Right lobe of liver (tissue), 6 donors: ENCODE measurements around the gene EXOSC7. TPM values are rescaled to one million over a fixed set of nuclear protein-coding genes. Genes with fewer than 3 reads are reported as not detected.

Source experiments
- ATAC-seq, 4 donors: fragments of 200-7000 bp; cut with Tn5 transposase; one replicate each; pipeline ENCODE4 v1.9.1; 2020; ENCODE audit warnings: mild to moderate bottlenecking in 4 of 4, moderate library complexity in 4 of 4
- DNase-seq, 3 donors: peaks; one replicate each; pipeline ENCODE4 v3.0.0-alpha.2; 2020
- H3K27ac ChIP-seq, 3 donors: fragments of 200-600 bp; one replicate each; pipeline ENCODE4 v1.8.0; 2022
- H3K27me3 ChIP-seq, 2 donors: fragments of 200-600 bp; one replicate each; pipeline ENCODE4 v1.8.0; 2022
- H3K36me3 ChIP-seq, 4 donors: fragments of 200-600 bp; sonication (generic) in 1 of 4; one replicate each; pipeline versions ENCODE4 v1.5.1 to v1.8.0; 2017 to 2022; ENCODE audit warnings: control low read depth in 1 of 4
- H3K4me1 ChIP-seq, 4 donors: fragments of 200-600 bp; sonication (generic) in 1 of 4; one replicate each; pipeline versions ENCODE4 v1.5.1 to v1.8.0; 2017 to 2022; ENCODE audit warnings: control low read depth in 1 of 4
- H3K4me3 ChIP-seq, 3 donors: fragments of 200-600 bp; one replicate each; pipeline ENCODE4 v1.8.0; 2022
- H3K9me3 ChIP-seq, 4 donors: fragments of 200-600 bp; sonication (generic) in 1 of 4; one replicate each; pipeline versions ENCODE4 v1.5.1 to v1.8.0; 2017 to 2022; ENCODE audit warnings: control low read depth in 1 of 4
- POLR2A ChIP-seq: fragments of 450-650 bp; IDR thresholded peaks from one replicate; pipeline ENCODE4 v1.6.1; 2017; ENCODE audit warnings: antibody characterized with exemption, mild to moderate bottlenecking
- WGBS: methylation state at CpG from one replicate; pipeline ENCODE4 v1.1.6; 2018; ENCODE audit warnings: low coverage, low lambda C conversion rate; ENCODE audit not compliant: insufficient coverage; ENCODE audit errors: missing lambda C conversion rate; 5-methylcytosine and 5-hydroxymethylcytosine counted together
- intact Hi-C, 2 donors: fragments of 100-400 bp; cut with DNase I; formaldehyde crosslinking; loops; one replicate each; pipeline versions ENCODE4 v1.11.2 to v1.14.1; 2022
- total RNA-seq, 6 experiments: library from RNA; depleted of rRNA in 2 of 6; stranded (reverse); fragments of >200 nt in 2 of 6; fragmentation: NEBNext Ultra II Directional in 3 of 6; extraction: Animal tissue kit (Norgen Biotek cat#: 25700) in 3 of 6; gene quantifications; one replicate each; pipeline versions ENCODE4 v1.1.0 to v1.2.4, GENCODE V29; 2016 to 2023
- TF ChIP-seq, protein P1 (sequence below), 4 donors: fragments of 200-600 bp in 3 of 4; fragments of 450-650 bp in 1 of 4; IDR thresholded peaks; one replicate each; pipeline versions ENCODE4 v1.5.1 to v1.8.0; 2016 to 2022; ENCODE audit warnings: antibody characterized with exemption in 4 of 4, mild to moderate bottlenecking in 2 of 4
- donor health status: DM: no; HTN: yes; CAD: no.
- donor health status: DM: no; HTN: no; CAD: no.
- donor health status: DM: no; HTN: no; CAD: no.
- donor health status: DM: no; HTN: yes; CAD: no.
- donor health status: DM: no; HTN: yes; CAD: no.

EXOSC7 gene
- total RNA-seq, 6 experiments from 2014 or later = 15.1 to 25.7 (median 15.9) TPM

DNA sequence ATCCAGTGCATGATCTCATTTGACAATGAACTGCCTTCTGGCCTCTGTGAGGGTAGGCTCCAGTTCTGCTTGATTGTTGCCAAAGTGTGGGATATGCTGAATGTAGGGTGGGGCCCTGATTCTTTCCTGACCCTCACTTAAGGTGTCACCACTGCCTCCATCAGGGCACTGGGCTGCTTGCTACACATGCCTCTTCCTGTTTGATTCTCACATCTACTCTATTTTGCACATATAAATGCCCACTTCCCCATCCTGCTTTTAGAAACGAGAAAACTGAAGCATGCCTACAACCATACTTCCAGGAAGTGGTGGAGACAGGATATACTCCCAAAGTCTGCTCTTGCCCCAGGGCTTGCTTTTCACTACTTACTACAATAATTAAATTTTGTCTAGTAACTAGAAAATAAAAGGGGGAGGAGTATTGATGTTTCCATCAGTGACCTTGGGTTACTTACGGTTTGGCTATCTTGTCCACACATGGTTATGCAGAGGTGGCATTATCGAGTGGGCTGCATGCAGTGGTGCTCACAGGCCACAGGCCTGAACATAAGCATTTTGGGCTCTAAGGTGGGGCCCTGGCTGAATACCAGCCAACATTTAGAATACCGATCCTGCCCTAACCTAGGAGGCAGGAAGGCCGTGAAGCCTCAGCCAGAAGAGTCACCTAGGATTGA is 6.8 kb upstream of the EXOSC7 start:
- H3K36me3 ChIP-seq = no peaks in the 10 kb centered on the region
- intact Hi-C loops = no loop called here
- H3K27me3 ChIP-seq = no peaks in the 10 kb centered on the region
- no peak overlapping the region for H3K27ac ChIP-seq
- 58% methylated on average over 3 of the region's 5 CpGs for WGBS
- ATAC-seq (peak in 3 of 4 donors; percentile 30 to 43 (median 32)), DNase-seq (no peak)
- peaks cover 0 to 5% (median 0%) of the 10 kb centered on the region in 4 donors for H3K4me1 ChIP-seq
- no peak overlapping the region for H3K4me3 ChIP-seq
- TF ChIP-seq, protein P1, sequence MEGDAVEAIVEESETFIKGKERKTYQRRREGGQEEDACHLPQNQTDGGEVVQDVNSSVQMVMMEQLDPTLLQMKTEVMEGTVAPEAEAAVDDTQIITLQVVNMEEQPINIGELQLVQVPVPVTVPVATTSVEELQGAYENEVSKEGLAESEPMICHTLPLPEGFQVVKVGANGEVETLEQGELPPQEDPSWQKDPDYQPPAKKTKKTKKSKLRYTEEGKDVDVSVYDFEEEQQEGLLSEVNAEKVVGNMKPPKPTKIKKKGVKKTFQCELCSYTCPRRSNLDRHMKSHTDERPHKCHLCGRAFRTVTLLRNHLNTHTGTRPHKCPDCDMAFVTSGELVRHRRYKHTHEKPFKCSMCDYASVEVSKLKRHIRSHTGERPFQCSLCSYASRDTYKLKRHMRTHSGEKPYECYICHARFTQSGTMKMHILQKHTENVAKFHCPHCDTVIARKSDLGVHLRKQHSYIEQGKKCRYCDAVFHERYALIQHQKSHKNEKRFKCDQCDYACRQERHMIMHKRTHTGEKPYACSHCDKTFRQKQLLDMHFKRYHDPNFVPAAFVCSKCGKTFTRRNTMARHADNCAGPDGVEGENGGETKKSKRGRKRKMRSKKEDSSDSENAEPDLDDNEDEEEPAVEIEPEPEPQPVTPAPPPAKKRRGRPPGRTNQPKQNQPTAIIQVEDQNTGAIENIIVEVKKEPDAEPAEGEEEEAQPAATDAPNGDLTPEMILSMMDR (IDR thresholded peaks at IDR 0.05) = no peak
- TF ChIP-seq POLR2A = no peak
- no peaks in the 10 kb centered on the region for H3K9me3 ChIP-seq

DNA sequence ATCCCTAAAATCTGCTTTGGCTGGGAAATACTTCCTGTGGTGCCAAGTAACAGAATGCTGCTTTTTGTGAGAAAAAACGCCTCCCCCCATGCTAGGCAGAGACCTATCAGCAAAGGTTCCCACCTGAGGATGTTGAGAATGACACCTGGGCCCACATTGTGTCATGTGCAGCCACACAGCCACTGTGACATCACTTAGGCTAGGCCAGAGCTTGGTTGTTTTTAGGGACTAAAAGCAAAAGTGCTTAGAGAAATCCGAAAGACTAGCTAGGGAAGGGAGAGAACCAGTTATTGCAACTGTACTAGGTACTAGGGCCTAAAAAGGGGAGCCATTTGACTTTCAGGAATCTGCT is 6.2 kb upstream of the EXOSC7 start:
- DNase-seq (no peak), ATAC-seq (no peak)
- H3K27me3 ChIP-seq = no peaks in the 10 kb centered on the region
- 55% methylated on average over 2 of the region's 2 CpGs for WGBS
- TF ChIP-seq, protein P1 (IDR thresholded peaks at IDR 0.05) = no peak
- no peak for TF ChIP-seq POLR2A
- H3K9me3 ChIP-seq = no peaks in the 10 kb centered on the region
- intact Hi-C loops = no loop called here
- H3K27ac ChIP-seq = no peak overlapping the region
- peaks cover 0 to 10% (median 0%) of the 10 kb centered on the region in 4 donors for H3K4me1 ChIP-seq
- H3K4me3 ChIP-seq = no peak overlapping the region
- no peaks in the 10 kb centered on the region for H3K36me3 ChIP-seq

DNA sequence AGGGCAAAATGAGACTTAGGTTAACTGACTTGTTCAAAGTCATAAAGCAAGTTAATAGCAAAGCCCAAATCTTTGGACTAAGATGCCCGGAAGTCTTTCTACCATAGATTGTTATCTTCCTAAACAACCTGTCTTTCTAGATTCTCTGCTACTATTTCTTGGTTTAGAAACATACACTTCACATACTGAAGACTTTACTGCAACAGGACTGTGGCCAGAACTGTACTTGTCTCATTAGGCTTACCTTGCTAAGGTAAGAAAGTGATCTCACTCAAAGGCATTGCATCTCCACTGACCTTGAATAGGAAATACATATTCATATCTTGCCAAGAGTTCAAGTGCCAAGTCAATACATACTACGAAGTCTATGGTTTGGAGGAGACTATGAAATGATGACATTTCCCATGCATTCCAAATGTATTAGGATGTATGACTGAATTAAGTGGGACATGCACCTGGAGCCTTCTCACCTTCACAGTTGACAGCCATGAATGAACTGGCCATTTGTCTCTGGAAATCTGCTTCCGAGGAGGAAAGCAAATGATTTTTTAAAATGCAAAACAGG is 5.0 kb upstream of the EXOSC7 start:
- Histone ChIP-seq H3K27ac (no peak overlapping the region), H3K27me3 (no peaks in the 10 kb centered on the region), H3K9me3 (no peaks in the 10 kb centered on the region), H3K36me3 (no peaks in the 10 kb centered on the region), H3K4me1 (peaks cover 0 to 12% (median 0%) of the 10 kb centered on the region in 4 donors), H3K4me3 (no peak overlapping the region)
- DNase-seq = no peak
- ATAC-seq = no peak
- no peak for TF ChIP-seq POLR2A
- TF ChIP-seq, protein P1 (IDR thresholded peaks at IDR 0.05) = no peak
- 57% methylated on average over 2 of the region's 3 CpGs for WGBS
- intact Hi-C loops = no loop called here

DNA sequence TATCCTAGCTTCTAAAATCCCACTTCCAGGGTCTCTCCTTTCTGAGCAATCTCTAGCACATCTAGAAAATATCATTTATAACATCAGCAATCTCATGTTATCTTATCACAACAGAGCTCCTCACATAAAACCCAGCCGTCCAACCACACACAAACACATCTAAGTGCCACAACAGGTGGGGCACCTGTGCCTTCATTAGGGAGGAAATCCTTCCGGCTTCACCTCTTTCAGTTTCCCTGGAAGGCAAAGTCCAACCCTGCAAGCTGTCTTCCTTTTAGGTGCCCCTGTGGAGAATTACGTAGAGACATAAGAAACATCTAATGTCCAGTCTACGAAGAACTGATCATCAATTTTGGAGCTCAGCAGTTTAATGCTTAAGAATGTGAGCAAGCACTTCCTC is 1.6 kb upstream of the EXOSC7 start:
- Histone ChIP-seq H3K9me3 (no peaks in the 10 kb centered on the region), H3K27me3 (no peaks in the 10 kb centered on the region), H3K4me1 (peaks cover 0 to 20% (median 0%) of the 10 kb centered on the region in 4 donors), H3K4me3 (peak overlapping the region in 1 of 3 donors; percentile 93), H3K27ac (no peak overlapping the region), H3K36me3 (no peaks in the 10 kb centered on the region)
- ATAC-seq (no peak), DNase-seq (no peak)
- WGBS = 84% methylated on average over 4 of the region's 4 CpGs
- TF ChIP-seq, protein P1 (IDR thresholded peaks at IDR 0.05) = no peak
- TF ChIP-seq POLR2A = no peak
- intact Hi-C loops = no loop called here
